Neural crest cell (in vitro differentiated cells): ENCODE data around the gene NCLN. TPM values are rescaled to one million over a fixed set of nuclear protein-coding genes. Genes with fewer than 3 reads are reported as not detected.

Experiments used
- DNase-seq: peaks from one replicate; pipeline ENCODE4 v3.0.0; 2021; ENCODE audit warnings: low read depth, mixed read lengths, low spot score
- H3K27ac Mint-ChIP-seq: one replicate; pipeline ENCODE4 v1.8.0; 2021; ENCODE audit warnings: mild to moderate bottlenecking, mixed read lengths; ENCODE audit not compliant: unreplicated experiment
- H3K27me3 Mint-ChIP-seq: 2 replicates; pipeline ENCODE4 v1.8.0; 2021; ENCODE audit warnings: low read depth, mild to moderate bottlenecking, mixed read lengths
- H3K36me3 Mint-ChIP-seq: 2 replicates; pipeline ENCODE4 v1.8.0; 2021; ENCODE audit warnings: low read depth, mild to moderate bottlenecking, mixed read lengths
- H3K4me1 Mint-ChIP-seq: 2 replicates; pipeline ENCODE4 v1.8.0; 2021; ENCODE audit warnings: mixed read lengths
- H3K4me3 Mint-ChIP-seq: one replicate; pipeline ENCODE4 v1.8.0; 2021; ENCODE audit warnings: mild to moderate bottlenecking, mixed read lengths
- H3K9me3 Mint-ChIP-seq: 2 replicates; pipeline ENCODE4 v1.8.0; 2021; ENCODE audit warnings: mixed read lengths
- total RNA-seq: library from RNA; stranded (reverse); gene quantifications from 2 replicates; pipeline ENCODE4 v1.2.1, GENCODE V29; 2021
- TF ChIP-seq, protein P1 (sequence below): fragments of 200-600 bp; sonication (generic); conservative IDR thresholded peaks from 2 replicates; pipeline ENCODE4 v1.5.0; 2021; ENCODE audit warnings: antibody characterized with exemption, mild to moderate bottlenecking

The NCLN gene
- total RNA-seq, 1 donor from 2014 or later = 84.1 TPM

DNA sequence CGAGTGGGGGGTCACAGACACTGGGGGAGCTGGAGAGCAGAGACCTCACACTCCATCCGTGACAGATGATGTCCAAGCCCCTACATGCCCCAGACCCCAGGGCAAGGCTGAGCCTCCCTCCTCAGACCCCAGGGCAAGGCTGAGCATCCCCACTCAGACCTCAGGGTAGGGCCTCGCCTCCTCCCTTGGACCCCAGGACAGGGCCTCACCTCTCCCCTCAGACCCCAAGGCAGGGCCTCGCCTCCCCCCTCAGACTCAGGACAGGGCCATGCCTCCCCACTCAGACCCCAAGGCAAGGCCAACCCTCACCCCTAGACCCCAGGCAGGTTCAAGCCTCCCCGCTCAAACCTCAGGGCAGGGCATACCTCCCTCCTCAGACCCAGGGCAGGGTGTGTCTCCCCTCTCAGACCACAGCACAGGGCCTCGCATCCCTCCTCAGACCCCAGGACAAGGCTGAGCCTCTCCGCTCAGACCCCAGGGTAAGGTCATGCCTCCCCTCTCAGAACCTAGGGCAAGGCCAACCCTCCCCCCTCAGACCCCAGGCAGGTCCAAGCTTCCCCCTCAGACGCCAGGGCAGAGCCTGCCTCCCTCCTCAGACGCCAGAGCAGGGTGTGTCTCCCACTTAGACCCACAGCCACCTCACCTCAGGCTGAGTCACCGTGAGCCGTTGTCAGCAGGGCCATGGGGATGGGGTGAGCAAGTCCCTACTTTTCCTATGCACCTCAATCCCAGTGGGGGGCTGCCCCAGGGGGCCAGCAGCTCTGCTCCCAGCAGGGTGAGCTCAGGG lies 8.8 kb upstream of the NCLN start:
- no peaks in the 10 kb centered on the region for H3K27me3 Mint-ChIP-seq
- TF ChIP-seq, protein P1, sequence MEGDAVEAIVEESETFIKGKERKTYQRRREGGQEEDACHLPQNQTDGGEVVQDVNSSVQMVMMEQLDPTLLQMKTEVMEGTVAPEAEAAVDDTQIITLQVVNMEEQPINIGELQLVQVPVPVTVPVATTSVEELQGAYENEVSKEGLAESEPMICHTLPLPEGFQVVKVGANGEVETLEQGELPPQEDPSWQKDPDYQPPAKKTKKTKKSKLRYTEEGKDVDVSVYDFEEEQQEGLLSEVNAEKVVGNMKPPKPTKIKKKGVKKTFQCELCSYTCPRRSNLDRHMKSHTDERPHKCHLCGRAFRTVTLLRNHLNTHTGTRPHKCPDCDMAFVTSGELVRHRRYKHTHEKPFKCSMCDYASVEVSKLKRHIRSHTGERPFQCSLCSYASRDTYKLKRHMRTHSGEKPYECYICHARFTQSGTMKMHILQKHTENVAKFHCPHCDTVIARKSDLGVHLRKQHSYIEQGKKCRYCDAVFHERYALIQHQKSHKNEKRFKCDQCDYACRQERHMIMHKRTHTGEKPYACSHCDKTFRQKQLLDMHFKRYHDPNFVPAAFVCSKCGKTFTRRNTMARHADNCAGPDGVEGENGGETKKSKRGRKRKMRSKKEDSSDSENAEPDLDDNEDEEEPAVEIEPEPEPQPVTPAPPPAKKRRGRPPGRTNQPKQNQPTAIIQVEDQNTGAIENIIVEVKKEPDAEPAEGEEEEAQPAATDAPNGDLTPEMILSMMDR = no peak
- H3K36me3 Mint-ChIP-seq = no peaks in the 10 kb centered on the region
- no peaks in the 10 kb centered on the region for H3K4me1 Mint-ChIP-seq
- no peak overlapping the region for H3K4me3 Mint-ChIP-seq
- no peaks in the 10 kb centered on the region for H3K9me3 Mint-ChIP-seq
- H3K27ac Mint-ChIP-seq = no peak overlapping the region
- no peak for DNase-seq

DNA sequence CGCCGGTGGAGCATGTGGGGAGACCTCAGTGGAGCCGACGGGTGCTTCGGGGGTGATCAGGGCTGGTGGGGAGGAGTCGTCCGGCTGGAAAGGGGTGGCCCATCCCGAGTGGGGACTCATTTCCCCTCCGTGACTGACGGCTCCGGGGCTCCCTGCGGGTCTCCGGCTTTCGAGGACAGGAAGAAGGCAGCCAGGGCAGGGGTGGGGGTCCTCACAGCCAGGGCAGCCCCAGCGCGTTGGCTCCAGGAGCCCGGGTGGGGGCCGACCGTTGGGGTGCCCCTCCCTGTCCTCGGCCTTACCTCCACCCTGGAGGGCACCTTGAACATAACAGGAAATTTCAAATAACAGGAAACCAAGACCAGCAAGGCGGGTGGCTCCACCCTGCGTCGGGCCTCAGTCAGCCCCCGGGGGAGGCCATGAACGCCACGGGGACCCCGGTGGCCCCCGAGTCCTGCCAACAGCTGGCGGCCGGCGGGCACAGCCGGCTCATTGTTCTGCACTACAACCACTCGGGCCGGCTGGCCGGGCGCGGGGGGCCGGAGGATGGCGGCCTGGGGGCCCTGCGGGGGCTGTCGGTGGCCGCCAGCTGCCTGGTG lies 7.3 kb upstream of the NCLN start, which contains the start of gene S1PR4:
Gene S1PR4, plus strand, starts transcription at position 393 of the 596 bp plus-strand sequence. Its CDS starts 24 bp downstream, at position 417.
- no peak within 1 kb of the TSS for H3K27ac Mint-ChIP-seq
- DNase-seq = no peak
- TF ChIP-seq, protein P1 = no peak
- H3K36me3 Mint-ChIP-seq = no peaks in the 10 kb centered on the region
- no peak within 1 kb of the TSS for H3K4me3 Mint-ChIP-seq
- H3K27me3 Mint-ChIP-seq = no peaks in the 10 kb centered on the region
- H3K4me1 Mint-ChIP-seq = no peaks in the 10 kb centered on the region
- H3K9me3 Mint-ChIP-seq = no peaks in the 10 kb centered on the region

DNA sequence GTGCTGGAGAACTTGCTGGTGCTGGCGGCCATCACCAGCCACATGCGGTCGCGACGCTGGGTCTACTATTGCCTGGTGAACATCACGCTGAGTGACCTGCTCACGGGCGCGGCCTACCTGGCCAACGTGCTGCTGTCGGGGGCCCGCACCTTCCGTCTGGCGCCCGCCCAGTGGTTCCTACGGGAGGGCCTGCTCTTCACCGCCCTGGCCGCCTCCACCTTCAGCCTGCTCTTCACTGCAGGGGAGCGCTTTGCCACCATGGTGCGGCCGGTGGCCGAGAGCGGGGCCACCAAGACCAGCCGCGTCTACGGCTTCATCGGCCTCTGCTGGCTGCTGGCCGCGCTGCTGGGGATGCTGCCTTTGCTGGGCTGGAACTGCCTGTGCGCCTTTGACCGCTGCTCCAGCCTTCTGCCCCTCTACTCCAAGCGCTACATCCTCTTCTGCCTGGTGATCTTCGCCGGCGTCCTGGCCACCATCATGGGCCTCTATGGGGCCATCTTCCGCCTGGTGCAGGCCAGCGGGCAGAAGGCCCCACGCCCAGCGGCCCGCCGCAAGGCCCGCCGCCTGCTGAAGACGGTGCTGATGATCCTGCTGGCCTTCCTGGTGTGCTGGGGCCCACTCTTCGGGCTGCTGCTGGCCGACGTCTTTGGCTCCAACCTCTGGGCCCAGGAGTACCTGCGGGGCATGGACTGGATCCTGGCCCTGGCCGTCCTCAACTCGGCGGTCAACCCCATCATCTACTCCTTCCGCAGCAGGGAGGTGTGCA lies 6.6 kb upstream of the NCLN start:
- TF ChIP-seq, protein P1 = no peak
- Mint-ChIP-seq H3K36me3 (no peaks in the 10 kb centered on the region), H3K4me1 (no peaks in the 10 kb centered on the region), H3K4me3 (no peak overlapping the region), H3K27ac (no peak overlapping the region), H3K27me3 (no peaks in the 10 kb centered on the region), H3K9me3 (no peaks in the 10 kb centered on the region)
- no peak for DNase-seq

DNA sequence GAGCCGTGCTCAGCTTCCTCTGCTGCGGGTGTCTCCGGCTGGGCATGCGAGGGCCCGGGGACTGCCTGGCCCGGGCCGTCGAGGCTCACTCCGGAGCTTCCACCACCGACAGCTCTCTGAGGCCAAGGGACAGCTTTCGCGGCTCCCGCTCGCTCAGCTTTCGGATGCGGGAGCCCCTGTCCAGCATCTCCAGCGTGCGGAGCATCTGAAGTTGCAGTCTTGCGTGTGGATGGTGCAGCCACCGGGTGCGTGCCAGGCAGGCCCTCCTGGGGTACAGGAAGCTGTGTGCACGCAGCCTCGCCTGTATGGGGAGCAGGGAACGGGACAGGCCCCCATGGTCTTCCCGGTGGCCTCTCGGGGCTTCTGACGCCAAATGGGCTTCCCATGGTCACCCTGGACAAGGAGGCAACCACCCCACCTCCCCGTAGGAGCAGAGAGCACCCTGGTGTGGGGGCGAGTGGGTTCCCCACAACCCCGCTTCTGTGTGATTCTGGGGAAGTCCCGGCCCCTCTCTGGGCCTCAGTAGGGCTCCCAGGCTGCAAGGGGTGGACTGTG lies 5.9 kb upstream of the NCLN start:
- Mint-ChIP-seq H3K4me1 (no peaks in the 10 kb centered on the region), H3K27ac (no peak overlapping the region), H3K27me3 (no peaks in the 10 kb centered on the region), H3K4me3 (no peak overlapping the region), H3K9me3 (no peaks in the 10 kb centered on the region), H3K36me3 (no peaks in the 10 kb centered on the region)
- no peak for DNase-seq
- TF ChIP-seq, protein P1 = no peak
